ENCODE data around the gene NNAT.

DNA sequence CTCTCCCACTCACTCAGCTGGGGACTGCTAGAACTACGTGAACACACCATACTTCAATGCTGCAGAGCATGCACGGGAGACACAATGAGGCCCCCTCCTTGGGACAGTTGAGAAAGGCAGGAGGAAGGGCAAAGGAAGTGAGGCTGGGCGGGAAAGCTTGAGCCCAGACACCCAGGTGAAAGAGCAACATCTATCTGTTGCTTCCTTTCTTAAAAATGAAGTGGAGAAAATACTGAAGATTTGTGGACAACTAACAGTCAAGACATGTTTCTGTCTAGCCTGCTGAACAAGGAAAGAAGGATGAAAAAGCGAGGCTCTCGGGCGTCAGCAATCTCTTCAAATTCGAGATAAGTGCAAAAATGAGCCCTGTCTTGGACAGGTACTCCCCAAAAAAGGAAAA is 3.0 kb upstream of the NNAT start:
- TF ChIP-seq, protein P1, sequence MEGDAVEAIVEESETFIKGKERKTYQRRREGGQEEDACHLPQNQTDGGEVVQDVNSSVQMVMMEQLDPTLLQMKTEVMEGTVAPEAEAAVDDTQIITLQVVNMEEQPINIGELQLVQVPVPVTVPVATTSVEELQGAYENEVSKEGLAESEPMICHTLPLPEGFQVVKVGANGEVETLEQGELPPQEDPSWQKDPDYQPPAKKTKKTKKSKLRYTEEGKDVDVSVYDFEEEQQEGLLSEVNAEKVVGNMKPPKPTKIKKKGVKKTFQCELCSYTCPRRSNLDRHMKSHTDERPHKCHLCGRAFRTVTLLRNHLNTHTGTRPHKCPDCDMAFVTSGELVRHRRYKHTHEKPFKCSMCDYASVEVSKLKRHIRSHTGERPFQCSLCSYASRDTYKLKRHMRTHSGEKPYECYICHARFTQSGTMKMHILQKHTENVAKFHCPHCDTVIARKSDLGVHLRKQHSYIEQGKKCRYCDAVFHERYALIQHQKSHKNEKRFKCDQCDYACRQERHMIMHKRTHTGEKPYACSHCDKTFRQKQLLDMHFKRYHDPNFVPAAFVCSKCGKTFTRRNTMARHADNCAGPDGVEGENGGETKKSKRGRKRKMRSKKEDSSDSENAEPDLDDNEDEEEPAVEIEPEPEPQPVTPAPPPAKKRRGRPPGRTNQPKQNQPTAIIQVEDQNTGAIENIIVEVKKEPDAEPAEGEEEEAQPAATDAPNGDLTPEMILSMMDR (IDR thresholded peaks at IDR 0.05; ENCODE audit: low read length): no peak
- no peak for TF ChIP-seq EZH2 (IDR thresholded peaks at IDR 0.05; ENCODE audit: borderline replicate concordance, low read length)

Measured in OCI-LY1 (cell line).